ENCODE results near the gene STARD8. TPM values are rescaled to one million over a fixed set of nuclear protein-coding genes. Genes with fewer than 3 reads are reported as not detected.

STARD8 gene
- total RNA-seq, 4 donors from 2014 or later, result 10.5 to 35.6 (median 16.9) TPM

- Histone ChIP-seq H3K27me3 (no peaks in the 10 kb centered on the region), H3K27ac (no peak overlapping the region), H3K9me3 (no peaks in the 10 kb centered on the region), H3K4me1 (no peaks in the 10 kb centered on the region), H3K4me3 (replicated peaks in 1 of 3) (no peak overlapping the region), H3K36me3 (no peaks in the 10 kb centered on the region)
- DNase-seq, result no peak
- 95% methylated on average over 12 of the region's 24 CpGs; no CpG with 5 or more reads in 1 of the 2 donors for WGBS, 2 donors
- intact Hi-C loops (cut with DNase I), result no loop called here
- TF ChIP-seq, protein P1, sequence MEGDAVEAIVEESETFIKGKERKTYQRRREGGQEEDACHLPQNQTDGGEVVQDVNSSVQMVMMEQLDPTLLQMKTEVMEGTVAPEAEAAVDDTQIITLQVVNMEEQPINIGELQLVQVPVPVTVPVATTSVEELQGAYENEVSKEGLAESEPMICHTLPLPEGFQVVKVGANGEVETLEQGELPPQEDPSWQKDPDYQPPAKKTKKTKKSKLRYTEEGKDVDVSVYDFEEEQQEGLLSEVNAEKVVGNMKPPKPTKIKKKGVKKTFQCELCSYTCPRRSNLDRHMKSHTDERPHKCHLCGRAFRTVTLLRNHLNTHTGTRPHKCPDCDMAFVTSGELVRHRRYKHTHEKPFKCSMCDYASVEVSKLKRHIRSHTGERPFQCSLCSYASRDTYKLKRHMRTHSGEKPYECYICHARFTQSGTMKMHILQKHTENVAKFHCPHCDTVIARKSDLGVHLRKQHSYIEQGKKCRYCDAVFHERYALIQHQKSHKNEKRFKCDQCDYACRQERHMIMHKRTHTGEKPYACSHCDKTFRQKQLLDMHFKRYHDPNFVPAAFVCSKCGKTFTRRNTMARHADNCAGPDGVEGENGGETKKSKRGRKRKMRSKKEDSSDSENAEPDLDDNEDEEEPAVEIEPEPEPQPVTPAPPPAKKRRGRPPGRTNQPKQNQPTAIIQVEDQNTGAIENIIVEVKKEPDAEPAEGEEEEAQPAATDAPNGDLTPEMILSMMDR (IDR thresholded peaks at IDR 0.05), result no peak
- TF ChIP-seq POLR2A (IDR thresholded peaks at IDR 0.05), result no peak
These were observed 76.2 kb downstream of the STARD8 start for GRCh38 chrX:68723491-68724155.

- Histone ChIP-seq H3K9me3 (no peaks in the 10 kb centered on the region), H3K27ac (no peak overlapping the region), H3K36me3 (no peaks in the 10 kb centered on the region), H3K27me3 (no peaks in the 10 kb centered on the region), H3K4me3 (replicated peaks in 1 of 3) (no peak overlapping the region), H3K4me1 (no peaks in the 10 kb centered on the region)
- TF ChIP-seq POLR2A (IDR thresholded peaks at IDR 0.05), result no peak
- TF ChIP-seq, protein P1 (IDR thresholded peaks at IDR 0.05), result no peak
- WGBS, 2 donors, result 93 to 97% methylated on average over 4 to 8 of the region's 10 CpGs
- intact Hi-C loops (cut with DNase I), result no loop called here
- DNase-seq, result no peak
These were observed 77.1 kb downstream of the STARD8 start for GRCh38 chrX:68724531-68725020.

- Histone ChIP-seq H3K4me3 (replicated peaks in 1 of 3) (no peak overlapping the region), H3K4me1 (no peaks in the 10 kb centered on the region), H3K36me3 (no peaks in the 10 kb centered on the region), H3K27me3 (no peaks in the 10 kb centered on the region), H3K27ac (no peak overlapping the region), H3K9me3 (no peaks in the 10 kb centered on the region)
- no peak for TF ChIP-seq POLR2A (IDR thresholded peaks at IDR 0.05)
- TF ChIP-seq, protein P1 (IDR thresholded peaks at IDR 0.05), result no peak
- intact Hi-C loops (cut with DNase I), result no loop called here
- DNase-seq, result no peak
- 55% methylated on average over 2 of the region's 4 CpGs; no CpG with 5 or more reads in 1 of the 2 donors for WGBS, 2 donors
These were observed 78.4 kb downstream of the STARD8 start for GRCh38 chrX:68725756-68726365.

DNA sequence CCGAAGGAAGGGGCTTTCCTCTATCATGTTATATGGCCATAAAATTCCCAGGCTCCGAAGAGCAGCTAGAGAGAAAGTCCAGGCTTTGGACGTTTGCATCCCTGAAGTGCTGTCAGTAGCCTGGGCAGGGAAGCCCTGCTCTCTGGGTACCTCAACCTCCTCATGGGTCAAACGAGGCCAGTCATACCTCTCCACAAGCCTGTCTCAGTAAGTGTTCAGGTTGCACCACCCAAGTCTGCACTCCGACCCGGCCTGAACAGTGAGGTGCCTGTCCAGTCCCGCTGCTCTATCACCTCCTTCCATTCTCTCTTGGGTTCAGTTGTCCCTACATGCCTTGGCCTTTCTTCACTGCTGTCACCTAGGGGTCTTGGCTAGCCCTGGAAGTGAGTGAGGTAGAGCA is 78.9 kb downstream of the STARD8 start:
- H3K9me3 ChIP-seq, result no peaks in the 10 kb centered on the region
- intact Hi-C loops (cut with DNase I), result no loop called here
- DNase-seq, result no peak
- WGBS, 2 donors, result 90 to 100% methylated on average over 2 to 3 of the region's 7 CpGs
- no peaks in the 10 kb centered on the region for H3K4me1 ChIP-seq
- H3K36me3 ChIP-seq, result no peaks in the 10 kb centered on the region
- TF ChIP-seq, protein P1 (IDR thresholded peaks at IDR 0.05), result no peak
- TF ChIP-seq POLR2A (IDR thresholded peaks at IDR 0.05), result no peak
- H3K27me3 ChIP-seq, result no peaks in the 10 kb centered on the region
- no peak overlapping the region for H3K4me3 ChIP-seq (replicated peaks in 1 of 3)
- H3K27ac ChIP-seq, result no peak overlapping the region

GRCh38 chrX:68727696-68728095 is 80.2 kb downstream of the STARD8 start:
- Histone ChIP-seq H3K27me3 (no peaks in the 10 kb centered on the region), H3K4me3 (replicated peaks in 1 of 3) (no peak overlapping the region), H3K27ac (no peak overlapping the region), H3K9me3 (no peaks in the 10 kb centered on the region), H3K4me1 (no peaks in the 10 kb centered on the region), H3K36me3 (no peaks in the 10 kb centered on the region)
- WGBS, 2 donors, result 95 to 97% methylated on average over 4 of the region's 4 CpGs
- intact Hi-C loops (cut with DNase I), result no loop called here
- TF ChIP-seq, protein P1 (IDR thresholded peaks at IDR 0.05), result no peak
- no peak for TF ChIP-seq POLR2A (IDR thresholded peaks at IDR 0.05)
- DNase-seq, result no peak
